HFF-Myc (cell line): ENCODE measurements around the gene ZIC4.

Source experiments
- DNase-seq: peaks from one replicate; pipeline ENCODE4 v3.0.0-alpha.2; 2011; ENCODE audit warnings: low read depth; ENCODE audit errors: extremely low read depth
- H3K4me3 ChIP-seq: replicated peaks from 2 replicates; pipeline ENCODE4 v1.5.1; 2011; ENCODE audit warnings: low read depth, mild to moderate bottlenecking, control low read depth, low read length
- TF ChIP-seq, protein P1 (sequence below): IDR thresholded peaks from 2 replicates; pipeline ENCODE4 v1.5.1; 2012; ENCODE audit warnings: mild to moderate bottlenecking, low read depth, low read length, control low read depth; ENCODE audit errors: missing control alignments

The ZIC4 gene

DNA sequence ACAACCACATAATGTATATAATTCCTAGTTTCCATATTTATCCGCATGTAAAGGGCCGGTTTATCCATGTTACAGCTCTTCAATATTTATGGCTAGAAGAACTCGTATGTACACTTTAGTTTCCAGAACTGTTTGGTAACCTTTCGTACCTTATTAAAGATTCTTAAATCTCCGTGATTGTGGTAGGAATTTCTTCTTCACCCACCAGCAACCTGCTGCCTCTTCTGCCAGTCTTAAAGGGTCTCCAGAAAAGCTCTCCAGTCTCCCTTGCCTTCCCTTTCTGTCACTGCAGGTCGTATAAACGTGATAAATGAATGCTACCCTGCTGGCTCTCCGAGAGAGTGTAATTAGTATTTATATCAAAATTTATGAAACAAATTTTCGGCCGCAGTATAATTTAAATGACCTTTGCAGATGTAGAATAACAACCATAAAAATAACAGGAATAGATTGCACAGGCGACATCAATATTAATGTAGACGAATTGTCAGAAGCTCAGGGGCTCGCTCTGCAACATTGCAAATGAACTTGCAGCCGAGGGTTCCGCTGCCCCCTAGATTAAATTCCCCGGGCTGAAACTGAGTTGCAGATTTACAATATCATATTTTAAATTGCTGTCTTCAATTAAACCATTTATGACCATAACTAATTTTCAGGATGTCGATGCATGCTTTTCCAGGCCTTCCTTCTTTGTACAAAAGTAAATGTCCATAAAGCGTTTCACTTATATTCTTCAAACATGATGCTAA, 8.2 kb upstream of the ZIC4 start:
- no peak for DNase-seq
- no peak overlapping the region for H3K4me3 ChIP-seq
- TF ChIP-seq, protein P1, sequence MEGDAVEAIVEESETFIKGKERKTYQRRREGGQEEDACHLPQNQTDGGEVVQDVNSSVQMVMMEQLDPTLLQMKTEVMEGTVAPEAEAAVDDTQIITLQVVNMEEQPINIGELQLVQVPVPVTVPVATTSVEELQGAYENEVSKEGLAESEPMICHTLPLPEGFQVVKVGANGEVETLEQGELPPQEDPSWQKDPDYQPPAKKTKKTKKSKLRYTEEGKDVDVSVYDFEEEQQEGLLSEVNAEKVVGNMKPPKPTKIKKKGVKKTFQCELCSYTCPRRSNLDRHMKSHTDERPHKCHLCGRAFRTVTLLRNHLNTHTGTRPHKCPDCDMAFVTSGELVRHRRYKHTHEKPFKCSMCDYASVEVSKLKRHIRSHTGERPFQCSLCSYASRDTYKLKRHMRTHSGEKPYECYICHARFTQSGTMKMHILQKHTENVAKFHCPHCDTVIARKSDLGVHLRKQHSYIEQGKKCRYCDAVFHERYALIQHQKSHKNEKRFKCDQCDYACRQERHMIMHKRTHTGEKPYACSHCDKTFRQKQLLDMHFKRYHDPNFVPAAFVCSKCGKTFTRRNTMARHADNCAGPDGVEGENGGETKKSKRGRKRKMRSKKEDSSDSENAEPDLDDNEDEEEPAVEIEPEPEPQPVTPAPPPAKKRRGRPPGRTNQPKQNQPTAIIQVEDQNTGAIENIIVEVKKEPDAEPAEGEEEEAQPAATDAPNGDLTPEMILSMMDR, result no peak

DNA sequence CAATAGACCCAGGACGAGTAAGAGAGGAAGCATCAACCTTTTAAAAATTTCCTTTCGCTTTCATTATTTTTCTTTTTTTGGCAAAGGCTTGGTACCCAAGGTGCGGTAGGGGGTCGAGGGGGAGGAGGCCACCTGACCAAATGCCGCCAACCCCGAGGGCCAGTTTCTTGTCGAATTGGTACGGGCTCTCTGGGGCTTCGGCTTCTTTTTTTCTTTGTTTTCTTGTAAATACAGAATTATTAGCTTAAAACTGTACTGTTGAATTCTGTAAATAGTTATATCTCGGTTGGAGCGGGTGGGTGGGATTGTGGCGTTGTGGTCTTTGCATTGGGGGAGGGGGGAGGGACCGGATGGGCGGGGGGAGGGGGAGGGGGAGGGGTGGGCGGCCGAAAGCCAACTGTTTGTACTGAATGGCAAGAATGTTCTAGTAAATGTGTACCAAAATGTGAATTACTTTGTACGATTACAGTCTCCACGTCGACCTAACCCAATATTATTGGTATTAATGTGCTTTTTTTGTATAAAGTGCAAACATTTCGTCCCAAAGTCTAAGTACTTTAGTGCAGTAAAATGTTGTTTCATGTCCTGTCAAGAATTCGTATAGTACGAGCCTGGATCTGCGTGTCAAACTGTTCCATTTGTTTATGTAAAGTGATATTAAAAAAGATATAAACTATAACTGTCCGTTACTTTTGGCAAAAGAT, 7.5 kb upstream of the ZIC4 start:
- no peak overlapping the region for H3K4me3 ChIP-seq
- TF ChIP-seq, protein P1, result no peak
- DNase-seq, result no peak

DNA sequence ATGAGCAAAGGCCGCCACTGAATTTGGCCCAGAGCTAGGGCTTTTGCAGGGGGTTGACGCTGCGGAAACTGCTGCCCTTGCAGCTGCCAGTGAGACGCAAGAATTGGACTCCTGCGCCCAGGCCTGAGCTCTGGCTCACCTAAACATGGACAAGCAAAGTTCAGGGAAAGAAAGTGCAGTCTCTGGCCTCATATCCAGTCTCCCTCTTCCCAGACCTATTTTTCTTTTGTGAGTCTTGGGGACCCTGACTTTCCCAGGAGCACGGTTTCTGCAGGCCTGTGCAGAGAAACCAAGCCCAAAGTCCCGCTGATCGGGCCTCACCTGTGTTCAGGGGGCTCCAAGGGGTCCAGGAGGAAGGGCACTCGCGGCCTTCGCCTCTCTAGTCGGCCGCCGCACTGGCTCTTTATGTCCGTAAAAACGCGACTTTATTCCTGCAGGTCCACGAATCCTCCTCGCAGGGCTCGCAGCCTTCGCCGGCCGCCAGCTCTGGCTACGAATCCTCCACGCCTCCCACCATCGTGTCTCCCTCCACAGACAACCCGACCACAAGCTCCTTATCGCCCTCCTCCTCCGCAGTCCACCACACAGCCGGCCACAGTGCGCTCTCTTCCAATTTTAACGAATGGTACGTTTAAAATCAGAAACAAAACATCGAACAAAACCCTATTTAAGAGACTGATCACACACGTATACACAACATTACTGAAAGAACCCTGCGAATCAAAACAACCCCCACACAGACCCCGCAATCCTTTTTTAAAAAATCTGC, 6.8 kb upstream of the ZIC4 start:
- TF ChIP-seq, protein P1, result no peak
- no peak for DNase-seq
- no peak overlapping the region for H3K4me3 ChIP-seq

DNA sequence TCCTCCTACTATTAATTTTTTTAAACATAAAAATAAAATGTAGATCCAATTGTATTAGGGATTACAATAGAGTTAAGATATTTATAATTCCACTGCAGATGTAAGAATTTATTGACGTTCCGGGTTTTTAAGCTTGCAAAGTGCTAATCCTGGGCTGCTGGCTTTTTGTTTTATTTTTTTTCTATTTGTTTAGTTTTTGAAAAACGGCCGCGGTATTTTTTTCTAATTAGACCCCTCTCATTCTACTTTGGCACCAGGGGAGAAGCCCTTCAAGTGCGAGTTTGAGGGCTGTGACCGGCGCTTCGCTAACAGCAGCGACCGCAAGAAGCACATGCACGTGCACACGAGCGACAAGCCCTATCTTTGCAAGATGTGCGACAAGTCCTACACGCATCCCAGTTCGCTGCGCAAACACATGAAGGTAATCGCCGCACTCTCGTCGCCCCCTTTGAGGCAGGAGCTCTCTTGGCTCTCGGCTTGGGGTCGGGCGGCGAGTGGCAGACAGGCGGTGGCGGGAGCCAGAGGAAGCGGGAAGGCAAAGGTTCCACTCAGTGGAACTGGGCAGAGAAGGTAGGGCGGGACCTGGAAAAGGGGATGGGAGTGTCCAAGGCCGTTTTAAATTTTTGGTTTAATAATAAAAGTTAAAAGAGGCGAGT, 6.0 kb upstream of the ZIC4 start:
- DNase-seq, result no peak
- TF ChIP-seq, protein P1, result no peak

DNA sequence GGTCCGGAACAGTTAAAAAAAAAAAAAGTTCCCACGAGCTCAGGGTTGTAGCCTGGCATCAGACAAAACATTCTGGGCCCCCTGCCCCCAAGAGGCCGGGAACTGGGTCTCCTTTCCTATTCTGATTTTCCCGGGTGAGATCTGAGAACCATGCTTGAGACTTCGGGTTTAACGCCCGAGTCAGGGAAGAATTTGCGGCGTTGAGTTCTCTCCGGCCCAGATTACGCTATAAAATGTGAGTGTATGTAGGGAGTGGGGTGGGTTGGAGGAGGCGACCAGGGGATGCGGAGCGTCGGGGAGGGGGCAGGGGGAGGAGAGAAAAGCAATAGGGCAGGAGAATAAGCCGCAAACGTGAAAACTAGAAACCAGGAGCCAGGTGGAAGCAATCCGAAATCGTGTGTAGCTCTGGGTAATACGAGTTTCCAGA, 5.5 kb upstream of the ZIC4 start:
- DNase-seq, result no peak
- TF ChIP-seq, protein P1, result no peak
- peak overlapping the region; percentile 50 for H3K4me3 ChIP-seq

More for the DNA sequence above, 6.0 kb upstream of the ZIC4 start:
- peak overlapping the region; percentile 50; the same call in 1 of the 2 replicates for H3K4me3 ChIP-seq

DNA sequence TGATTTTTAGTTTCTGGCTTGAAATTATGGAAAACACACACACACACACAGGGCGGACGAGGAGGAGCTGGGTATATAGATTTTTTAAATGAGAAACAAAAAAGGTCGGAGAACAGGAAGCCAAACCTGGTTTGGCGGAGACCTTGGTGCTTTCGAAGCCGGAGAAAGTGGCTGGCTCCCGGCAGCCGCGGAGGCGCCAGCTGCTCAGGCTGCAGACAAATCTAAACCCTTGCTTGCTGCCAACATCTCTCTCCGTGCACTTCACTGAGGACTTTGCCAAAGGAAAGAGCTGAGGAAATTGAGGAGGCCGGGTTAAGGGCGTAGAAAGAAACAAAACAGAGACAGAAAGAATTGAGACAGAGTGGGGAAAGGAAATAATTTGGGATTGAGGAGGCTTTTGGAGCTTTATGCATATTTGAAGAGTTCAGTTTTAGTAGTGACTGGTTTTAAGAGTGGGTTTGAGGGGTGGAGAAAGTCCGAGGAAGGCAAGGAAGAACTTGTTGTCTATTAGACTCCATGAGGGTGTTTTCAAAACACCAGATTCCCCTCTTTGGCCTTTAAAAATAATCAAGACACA, 5.0 kb upstream of the ZIC4 start:
- no peak for DNase-seq
- peak overlapping the region; percentile 50 for H3K4me3 ChIP-seq
- TF ChIP-seq, protein P1, result no peak
